NCI-H146 treated with DMSO at 0.1 percent for 48 hours (cell line): ENCODE data around the gene CDH12.
"Not testable (repeated sequence)": the region's sequence is repeated elsewhere in the genome, so short reads cannot be mapped to it uniquely, and the experiment has no call there.

Source experiments
- DNase-seq: peaks from one replicate; lab custom pipeline; 2025; ENCODE audit not compliant: unreplicated experiment; lab: John Stamatoyannopoulos, UW

The CDH12 gene

GRCh38 chr5:22473886-22474285, 379.3 kb downstream of the CDH12 start:
- DNase-seq: no peak

DNA sequence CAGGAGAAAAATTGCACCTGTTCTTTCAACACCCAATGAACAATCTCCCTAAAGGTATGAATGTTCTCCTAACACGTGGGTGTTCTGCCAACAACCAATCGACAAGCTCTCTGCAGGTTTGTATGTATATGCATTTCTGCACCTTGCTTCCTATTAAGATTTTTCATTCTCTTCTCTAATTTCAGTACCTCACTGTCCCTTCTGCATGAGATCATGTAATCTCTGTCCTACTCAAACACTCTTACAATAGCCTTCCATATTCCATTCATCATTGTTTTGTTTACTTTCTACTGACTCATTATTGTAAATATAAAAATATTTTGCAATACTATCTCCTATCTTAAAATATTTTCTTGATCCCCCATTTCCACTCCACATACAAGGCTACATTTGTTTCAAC, 382.0 kb downstream of the CDH12 start:
- no peak for DNase-seq

DNA sequence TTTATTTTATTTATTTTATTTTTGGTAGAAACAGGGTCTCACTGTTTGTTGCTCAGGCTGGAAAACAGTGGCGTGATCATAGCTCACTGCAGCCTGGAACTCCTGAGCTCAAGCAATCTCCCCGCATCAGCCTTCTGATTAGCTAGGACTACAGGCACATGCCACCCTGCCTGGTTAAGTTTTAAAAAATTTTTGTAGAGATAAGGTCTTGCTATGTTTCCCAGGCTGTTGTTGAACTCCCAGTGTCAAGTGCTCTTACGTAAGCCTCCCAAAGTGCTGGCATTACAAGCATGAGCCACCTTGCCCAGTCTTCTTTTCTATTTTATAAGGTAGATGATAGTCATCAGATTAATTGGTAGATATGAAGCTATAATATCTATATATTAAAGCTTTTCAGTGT, 382.7 kb downstream of the CDH12 start:
- no peak for DNase-seq

DNA sequence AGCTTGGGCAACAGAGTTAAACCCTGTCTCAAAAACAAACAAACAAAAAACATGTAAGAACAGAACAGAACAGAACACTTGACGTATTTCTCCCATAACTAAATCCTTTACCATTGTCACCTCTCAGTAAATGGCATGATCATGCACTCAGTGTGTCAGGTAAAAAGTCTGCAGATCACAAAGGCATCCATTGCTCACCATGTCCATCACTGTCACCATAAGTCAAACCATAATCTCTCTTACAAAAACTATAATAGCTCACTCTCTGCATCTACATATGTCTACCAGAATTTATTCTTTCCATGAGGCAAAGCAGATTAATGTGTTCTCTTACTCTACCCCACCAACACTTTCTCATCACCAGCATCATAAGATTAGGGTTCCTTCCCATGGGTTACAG, 387.5 kb downstream of the CDH12 start:
- no peak for DNase-seq

DNA sequence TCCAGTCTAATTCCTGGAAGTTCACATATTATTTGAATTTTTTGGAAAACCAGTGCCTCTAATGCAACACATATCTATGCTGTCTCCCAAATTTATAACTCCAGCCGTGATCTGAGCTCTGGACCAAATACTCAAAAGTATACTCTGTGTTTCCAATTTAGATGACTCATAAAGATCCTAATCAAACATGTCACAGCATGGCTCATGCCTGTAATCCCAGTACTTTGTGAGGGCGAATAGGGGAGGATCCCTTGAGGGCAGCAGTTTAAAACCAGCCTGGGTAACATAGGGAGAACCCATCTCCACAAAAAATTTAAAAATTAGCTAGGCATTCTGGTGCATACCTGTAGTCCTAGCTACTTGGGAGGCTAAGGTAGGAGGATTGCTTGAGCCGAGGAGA, 388.0 kb downstream of the CDH12 start:
- DNase-seq: no peak

- no peak for DNase-seq
Observed at GRCh38 chr5:22460189-22460588, 393.0 kb downstream of the CDH12 start.

DNA sequence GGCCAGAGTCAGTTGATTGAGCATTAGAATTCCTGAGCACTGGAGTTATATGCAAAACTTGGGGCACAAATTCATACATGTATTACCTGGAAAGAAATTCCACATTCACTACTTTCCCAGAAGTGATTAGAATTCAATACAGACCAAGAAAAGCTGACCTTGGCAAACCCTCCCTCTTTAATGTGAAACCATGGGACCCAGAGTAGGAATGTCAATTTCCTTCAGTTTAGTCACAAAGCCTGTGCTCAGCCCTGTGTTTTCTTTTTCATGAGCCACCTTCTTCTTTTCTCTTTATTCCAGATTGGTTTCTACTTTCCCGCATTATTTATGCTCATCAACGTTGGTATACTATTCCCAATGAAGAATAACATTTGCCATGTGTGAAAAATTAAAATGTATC, 420.2 kb downstream of the CDH12 start:
- DNase-seq: no peak

DNA sequence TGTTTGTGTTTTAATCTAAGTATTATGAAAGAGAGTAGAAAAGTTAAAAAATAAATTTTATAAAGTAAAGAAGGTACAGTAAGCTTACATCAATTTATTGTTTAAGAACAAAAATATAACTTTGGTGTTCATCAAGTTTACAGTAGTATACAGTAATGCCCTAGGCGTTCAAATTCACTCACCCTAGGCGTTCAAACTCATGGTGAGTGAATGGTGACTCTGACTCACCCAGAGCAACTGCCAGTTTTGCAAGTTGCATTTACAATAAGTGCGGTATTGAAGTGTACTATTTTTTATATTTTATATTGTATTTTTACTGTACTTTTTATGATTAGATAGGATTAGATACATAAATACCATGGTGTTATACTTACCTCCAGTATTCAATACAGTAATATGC, 421.3 kb downstream of the CDH12 start:
- no peak for DNase-seq

GRCh38 chr5:22431406-22431805, 421.7 kb downstream of the CDH12 start:
- DNase-seq: no peak

DNA sequence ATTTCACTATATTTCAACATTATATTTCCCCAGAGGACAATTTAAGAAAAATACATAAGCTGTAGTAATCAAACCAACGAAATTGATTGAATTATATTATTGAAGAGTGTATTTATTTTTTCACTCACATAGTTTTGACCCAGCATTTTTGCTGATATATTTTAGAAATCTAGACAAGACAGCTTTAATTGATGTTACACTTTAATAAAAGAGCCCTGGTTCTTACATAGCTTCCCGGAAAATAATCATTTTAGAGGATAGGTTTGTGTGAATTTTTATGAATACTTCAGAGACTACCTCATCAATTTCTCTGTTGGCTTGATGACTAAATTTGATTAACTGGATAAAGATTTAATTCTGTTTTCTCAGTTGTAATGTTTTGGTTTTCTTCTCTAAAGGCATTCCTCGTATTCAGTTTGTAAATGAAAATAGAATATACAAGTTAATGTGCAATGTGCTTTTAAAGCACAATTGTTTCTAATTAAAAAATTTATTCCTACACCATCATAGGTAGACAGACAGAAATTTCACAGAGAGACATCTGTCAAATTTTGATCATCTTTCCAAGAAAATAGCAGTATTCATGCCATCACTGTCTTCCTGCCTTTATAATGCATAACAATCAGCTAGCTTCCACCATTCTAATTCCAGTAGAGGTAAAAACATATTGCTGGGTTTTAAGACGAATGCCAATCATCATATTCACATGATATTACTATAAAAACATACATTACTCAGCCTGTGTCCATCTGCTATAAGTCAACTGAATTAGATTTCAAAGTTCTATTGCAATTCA, 441.4 kb downstream of the CDH12 start:
- no peak for DNase-seq

DNA sequence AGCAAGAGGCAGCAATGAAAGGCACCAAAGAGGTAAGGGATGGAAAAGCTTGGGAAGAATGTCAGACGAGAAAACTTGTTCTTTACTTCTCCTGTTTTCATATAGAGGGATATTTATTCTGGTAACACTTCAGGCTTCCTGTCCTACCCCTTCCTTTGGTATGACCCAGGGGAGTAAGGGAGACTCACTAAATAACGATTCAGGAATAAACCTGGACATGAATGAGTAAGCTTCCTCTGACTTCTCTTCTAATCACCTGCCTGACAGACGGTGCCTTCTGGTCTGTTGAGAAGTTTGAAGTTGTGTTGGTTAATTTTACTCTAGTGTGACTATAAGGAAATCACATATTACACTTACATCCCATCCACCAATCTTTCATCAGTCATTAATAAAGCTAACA, 461.2 kb downstream of the CDH12 start:
- no peak for DNase-seq

DNA sequence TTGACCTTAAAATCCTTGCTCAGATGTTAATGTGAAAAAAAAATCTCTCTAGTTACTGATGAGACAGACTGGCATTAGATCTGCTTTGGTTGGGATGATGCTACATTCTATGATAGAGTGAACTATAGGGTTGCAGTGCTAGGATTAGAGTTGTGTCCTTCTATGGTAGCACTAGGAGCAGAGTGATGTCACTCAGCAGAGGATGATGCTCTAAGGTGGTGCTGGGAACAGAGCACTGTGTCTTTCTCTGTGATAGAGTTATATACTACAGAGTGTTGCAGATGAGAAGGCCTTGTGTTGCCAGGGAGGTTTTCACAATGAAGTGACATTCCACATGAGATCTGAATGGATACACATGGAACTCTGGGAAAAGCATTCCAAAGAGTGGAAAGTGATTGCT, 462.3 kb downstream of the CDH12 start:
- DNase-seq: no peak

DNA sequence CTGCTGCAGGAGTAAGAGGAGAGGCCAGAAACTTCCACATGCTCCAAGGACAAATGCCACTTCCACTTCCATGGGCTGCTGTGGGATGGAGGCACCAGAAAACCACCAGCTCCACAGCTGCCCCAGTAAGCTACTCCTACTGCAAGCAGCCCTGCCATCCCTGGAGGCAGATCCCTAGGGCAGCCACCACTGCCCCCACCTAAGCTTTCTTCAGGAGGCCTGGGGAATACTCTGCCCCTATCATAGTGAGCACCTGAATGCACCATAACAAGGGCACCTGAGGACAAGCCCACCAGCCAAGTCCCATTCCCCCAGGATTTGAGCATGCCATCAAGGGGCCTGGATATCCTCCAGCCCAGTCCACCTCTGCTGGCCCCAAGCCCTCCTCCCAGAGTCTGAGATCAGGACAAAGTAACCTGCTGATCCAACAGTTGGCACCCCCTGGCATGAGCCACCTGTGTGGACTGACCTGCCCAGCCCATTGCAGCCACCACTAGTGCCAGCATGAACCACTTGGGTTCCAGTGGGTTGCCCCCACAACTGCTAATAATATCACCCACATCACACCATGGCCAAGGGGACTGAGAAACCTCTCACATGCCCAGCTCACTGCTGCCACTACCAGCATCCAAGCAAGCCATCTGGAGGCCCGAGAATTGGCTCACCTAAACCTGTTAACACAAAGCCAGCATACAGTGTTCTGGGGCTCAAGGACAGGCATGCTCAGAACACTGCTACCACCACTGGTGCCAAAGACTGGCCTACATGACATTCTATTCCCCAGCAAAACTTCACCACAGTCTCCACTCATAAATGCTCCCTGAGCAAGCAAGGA, 480.1 kb downstream of the CDH12 start:
- no peak for DNase-seq

- DNase-seq: no peak
Observed at GRCh38 chr5:22372376-22372775, 480.8 kb downstream of the CDH12 start.

GRCh38 chr5:22354956-22355355, 498.2 kb downstream of the CDH12 start:
- DNase-seq: no peak

DNA sequence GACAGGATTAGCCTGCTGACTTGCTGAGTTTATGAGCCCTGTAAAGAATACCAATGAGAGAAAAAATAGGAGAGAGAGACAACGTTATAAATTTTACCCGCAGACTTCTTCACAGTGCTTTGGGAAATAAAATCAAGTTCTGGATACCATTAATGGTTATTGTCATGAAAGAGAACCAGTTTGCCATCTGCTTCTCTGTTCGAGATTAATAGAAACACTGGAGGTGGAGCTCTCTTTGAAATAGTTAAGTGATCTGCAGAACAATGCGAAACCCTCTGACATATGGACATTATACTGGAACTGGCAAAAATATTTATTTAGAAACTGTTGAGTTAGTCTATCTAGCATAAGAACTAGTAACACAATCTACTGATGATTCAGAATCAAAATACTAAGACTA, 500.7 kb downstream of the CDH12 start:
- no peak for DNase-seq

- DNase-seq: no peak
Observed at GRCh38 chr5:22351178-22351577, 502.0 kb downstream of the CDH12 start.

DNA sequence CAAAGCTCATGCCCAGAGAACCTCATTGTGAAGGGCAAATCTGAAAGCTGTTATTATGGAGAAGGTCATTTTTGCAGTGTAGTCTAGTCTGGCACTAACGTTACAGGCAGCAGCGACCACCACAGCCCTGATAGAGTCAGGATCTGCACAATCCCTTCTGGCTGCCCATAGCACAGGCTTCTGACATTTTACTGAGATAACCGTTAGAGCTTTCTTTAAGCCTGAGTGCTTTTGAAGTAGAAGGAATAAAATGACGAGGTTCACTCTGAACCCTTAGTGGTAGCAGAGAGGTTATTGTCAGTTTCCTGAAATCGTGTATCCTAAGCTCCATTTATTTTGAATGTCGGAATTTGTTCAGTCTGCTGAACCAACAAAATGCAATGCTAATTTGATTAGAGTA, 505.1 kb downstream of the CDH12 start:
- no peak for DNase-seq

DNA sequence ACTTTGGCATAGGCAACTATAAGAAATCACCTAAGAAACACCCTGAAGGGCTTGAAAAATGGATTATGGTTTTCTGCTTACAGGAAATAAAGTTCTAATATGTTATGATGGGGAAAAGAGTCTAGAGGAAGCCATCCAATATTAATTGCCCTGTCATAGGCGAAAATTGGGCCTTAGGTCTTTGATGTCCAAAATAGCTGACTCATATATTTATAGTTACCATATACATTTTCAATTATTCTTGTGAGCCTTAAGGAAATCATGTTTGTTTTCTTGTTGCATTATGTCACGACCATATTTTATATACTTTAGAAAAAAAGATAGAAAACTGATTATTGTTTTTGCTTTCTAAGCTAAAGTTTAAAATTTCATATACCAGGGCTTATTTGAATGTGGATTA, 509.1 kb downstream of the CDH12 start:
- no peak for DNase-seq

- DNase-seq: no peak
Observed at GRCh38 chr5:22341406-22341805, 511.7 kb downstream of the CDH12 start.

DNA sequence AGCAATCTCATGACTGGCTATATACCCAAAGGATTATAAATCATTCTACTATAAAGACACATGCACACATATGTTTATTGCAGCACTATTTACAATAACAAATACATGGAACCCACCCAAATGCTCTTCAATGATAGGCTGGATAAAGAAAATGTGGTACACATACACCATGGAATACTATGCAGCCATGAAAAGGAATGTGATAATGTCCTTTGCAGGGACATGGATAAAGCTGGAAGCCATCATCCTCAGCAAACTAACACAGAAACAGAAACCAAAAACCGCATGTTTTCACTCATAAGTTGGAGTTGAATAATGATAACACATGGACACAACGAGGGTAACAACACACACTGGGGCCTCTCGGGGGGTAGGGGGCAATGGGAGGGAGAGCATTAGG, 520.2 kb downstream of the CDH12 start:
- not testable (repeated sequence) for DNase-seq

DNA sequence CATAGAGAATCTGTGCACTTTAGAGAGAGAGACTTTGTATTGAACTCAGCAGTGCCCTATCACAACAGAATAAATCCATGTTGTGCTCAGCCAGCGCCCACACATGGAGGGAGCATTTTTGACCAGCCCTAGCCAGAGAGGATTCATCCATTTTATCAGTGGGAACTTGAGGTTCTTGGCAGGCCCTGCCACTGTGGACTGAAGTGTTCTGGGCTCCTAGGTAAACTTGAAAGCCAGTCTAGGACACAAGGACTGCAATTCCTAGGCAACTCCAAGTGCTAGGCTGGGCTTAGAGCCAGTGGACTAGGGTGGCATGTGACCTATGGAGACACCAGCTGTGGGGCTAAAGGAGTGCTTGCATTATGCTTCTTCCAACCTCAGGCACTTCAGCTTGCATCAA, 523.5 kb downstream of the CDH12 start:
- DNase-seq: no peak
